Measurements from ENCODE around the gene ICE1.
"Not testable (repeated sequence)": the region's sequence is repeated elsewhere in the genome, so short reads cannot be mapped to it uniquely, and the experiment has no call there.

ICE1 gene

GRCh38 chr5:5421961-5422818 lies at the start of gene ICE1:
Gene ICE1 (plus strand): TSS chr5:5422677. CDS start chr5:5422916, 239 bp downstream.
- peak; percentile 87 to 94 (median 90) for DNase-seq

GRCh38 chr5:5372930-5373329 lies 49.5 kb upstream of the ICE1 start:
- no peak for DNase-seq

- no peak for DNase-seq
Measured at GRCh38 chr5:5373351-5373989, 49.0 kb upstream of the ICE1 start.

GRCh38 chr5:5374009-5374715 lies 48.3 kb upstream of the ICE1 start:
- no peak for DNase-seq

- DNase-seq: no peak
Measured at GRCh38 chr5:5377780-5378179, 44.7 kb upstream of the ICE1 start.

- DNase-seq: no peak
Measured at GRCh38 chr5:5378531-5378930, 43.9 kb upstream of the ICE1 start.

GRCh38 chr5:5380298-5380697 lies 42.2 kb upstream of the ICE1 start:
- no peak for DNase-seq

GRCh38 chr5:5381310-5381913 lies 41.1 kb upstream of the ICE1 start:
- DNase-seq: no peak

GRCh38 chr5:5383461-5383860 lies 39.0 kb upstream of the ICE1 start:
- DNase-seq: no peak

GRCh38 chr5:5384660-5385330 lies 37.7 kb upstream of the ICE1 start:
- DNase-seq: no peak

GRCh38 chr5:5385331-5385662 lies 37.2 kb upstream of the ICE1 start:
- DNase-seq: no peak

GRCh38 chr5:5386329-5386728 lies 36.1 kb upstream of the ICE1 start:
- DNase-seq: no peak

GRCh38 chr5:5387192-5387591 lies 35.3 kb upstream of the ICE1 start:
- DNase-seq: no peak

- DNase-seq: no peak
Measured at GRCh38 chr5:5387777-5388176, 34.7 kb upstream of the ICE1 start.

- not testable (repeated sequence) for DNase-seq
Measured at GRCh38 chr5:5390121-5390869, 32.2 kb upstream of the ICE1 start.

- DNase-seq: not testable (repeated sequence)
Measured at GRCh38 chr5:5392504-5392903, 30.0 kb upstream of the ICE1 start.

- DNase-seq: not testable (repeated sequence)
Measured at GRCh38 chr5:5394384-5394986, 28.0 kb upstream of the ICE1 start.

- DNase-seq: not testable (repeated sequence)
Measured at GRCh38 chr5:5395093-5395492, 27.4 kb upstream of the ICE1 start.

- DNase-seq: no peak
Measured at GRCh38 chr5:5398071-5398470, 24.4 kb upstream of the ICE1 start.

- no peak for DNase-seq
Measured at GRCh38 chr5:5401095-5401494, 21.4 kb upstream of the ICE1 start.

- DNase-seq: no peak
Measured at GRCh38 chr5:5403741-5404140, 18.7 kb upstream of the ICE1 start.

- DNase-seq: no peak
Measured at GRCh38 chr5:5404381-5404780, 18.1 kb upstream of the ICE1 start.

All from activated CD4-positive, CD25-positive, alpha-beta regulatory T cell (primary cell).